Kidney (tissue), 14 donors: ENCODE data around the gene PHF21B. TPM values are rescaled to one million over a fixed set of nuclear protein-coding genes. Genes with fewer than 3 reads are reported as not detected.
"Not testable (repeated sequence)": the region's sequence is repeated elsewhere in the genome, so short reads cannot be mapped to it uniquely, and the experiment has no call there.

Source experiments
- DNase-seq, 5 donors: peaks; one replicate each; pipeline ENCODE4 v3.0.0-alpha.2; 2013 to 2020
- FAIRE-seq: peaks from 2 replicates; lab custom pipeline; 2012; peaks lifted over from hg19 to GRCh38; lab: Jason Lieb, UNC
- H3K27ac ChIP-seq, 2 donors: one replicate each; pipeline ENCODE4 v1.7.0; 2013; ENCODE audit warnings: low read depth in 2 of 2, low read length in 2 of 2, inconsistent platforms in 1 of 2
- H3K27me3 ChIP-seq: one replicate; pipeline ENCODE4 v1.7.1; 2013; ENCODE audit warnings: low read length, inconsistent platforms; ENCODE audit not compliant: control insufficient read depth, insufficient read depth
- H3K36me3 ChIP-seq, 3 donors: one replicate each; pipeline versions ENCODE4 v1.7.0 to v1.7.1; 2013; ENCODE audit warnings: low read length in 3 of 3, control low read depth in 1 of 3, inconsistent platforms in 1 of 3; ENCODE audit not compliant: insufficient read depth in 3 of 3, control insufficient read depth in 2 of 3
- H3K4me1 ChIP-seq, 3 donors: one replicate each; pipeline versions ENCODE4 v1.7.0 to v1.7.1; 2013; ENCODE audit warnings: low read length in 3 of 3, inconsistent platforms in 1 of 3, low read depth in 1 of 3; ENCODE audit not compliant: control insufficient read depth in 2 of 3, insufficient read depth in 2 of 3
- H3K4me3 ChIP-seq, 3 donors: one replicate each; pipeline versions ENCODE4 v1.7.0 to v1.8.1; 2013; ENCODE audit warnings: low read length in 3 of 3, control low read depth in 1 of 3, inconsistent platforms in 1 of 3
- H3K9ac ChIP-seq, 3 donors: one replicate each; pipeline versions ENCODE4 v1.7.0 to v1.7.1; 2013; ENCODE audit warnings: low read length in 3 of 3, control low read depth in 1 of 3, inconsistent platforms in 1 of 3
- H3K9me3 ChIP-seq, 3 donors: one replicate each; pipeline versions ENCODE4 v1.7.0 to v1.7.1; 2013; ENCODE audit warnings: low read length in 3 of 3, control low read depth in 1 of 3, inconsistent platforms in 1 of 3; ENCODE audit not compliant: control insufficient read depth in 2 of 3, insufficient read depth in 1 of 3
- intact Hi-C: fragments of 100-400 bp; cut with DNase I; formaldehyde crosslinking; loops from one replicate; pipeline ENCODE4 v1.11.1; 2022
- polyA plus RNA-seq: library from polyadenylated mRNA; stranded (reverse); fragments of 350-450 nt; fragmentation: Illumina TruSeq; extraction: RNeasy Lipid Tissue Mini Kit (QIAGEN cat#74804); gene quantifications from one replicate; pipeline ENCODE4 v1.2.3, GENCODE V29; 2014; ENCODE audit warnings: low read depth, low replicate concordance; ENCODE audit not compliant: insufficient read depth
- total RNA-seq: library from RNA; stranded (reverse); fragmentation: NEBNext Ultra II Directional; extraction: Animal tissue kit (Norgen Biotek cat#: 25700); gene quantifications from one replicate; pipeline ENCODE4 v1.2.1, GENCODE V29; 2021
- TF ChIP-seq, protein P1 (sequence below): IDR thresholded peaks from 3 replicates; pipeline ENCODE4 v1.5.1; 2012; ENCODE audit warnings: mild to moderate bottlenecking, moderate library complexity, borderline replicate concordance; ENCODE audit not compliant: insufficient read depth; ENCODE audit errors: extremely low read depth
- donor health status: control.
- donor health status: control.
- donor health status: control.
- donor health status: control.
- donor health status: control.
- donor health status: DM: yes; HTN: yes; CAD: no.
- donor health status: Normal renal cell carcinoma (clear cell type).

PHF21B gene
- total and polyA plus RNA-seq, 2 donors from 2014 or later = 1.1 to 2.8 TPM

DNA sequence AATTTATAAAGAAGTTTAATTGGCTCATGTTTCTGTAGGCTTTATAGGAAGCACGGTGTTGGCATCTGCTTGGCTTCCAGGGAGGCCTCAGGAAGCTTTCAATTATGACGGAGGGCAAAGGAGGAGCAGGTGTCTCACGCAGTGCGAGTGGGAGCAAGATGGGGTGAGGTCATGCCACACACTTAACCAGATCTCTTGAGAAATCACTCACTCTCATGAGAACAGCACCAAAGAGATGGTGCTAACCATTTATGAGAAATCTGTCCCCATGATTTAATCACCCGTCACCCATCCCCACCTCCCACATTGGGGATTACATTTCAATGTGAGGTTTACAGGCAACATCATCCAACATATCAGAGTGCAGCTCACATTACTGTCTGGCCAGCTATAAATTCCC is 153.9 kb downstream of the PHF21B start:
- no peak overlapping the region for H3K27ac ChIP-seq
- H3K27me3 ChIP-seq = no peaks in the 10 kb centered on the region
- no peaks in the 10 kb centered on the region for H3K4me1 ChIP-seq
- DNase-seq (peak in 3 of 5 donors; percentile 17 to 24 (median 23)), FAIRE-seq (no peak)
- intact Hi-C loops = no loop called here
- no peaks in the 10 kb centered on the region for H3K9me3 ChIP-seq
- no peak overlapping the region for H3K9ac ChIP-seq
- TF ChIP-seq, protein P1, sequence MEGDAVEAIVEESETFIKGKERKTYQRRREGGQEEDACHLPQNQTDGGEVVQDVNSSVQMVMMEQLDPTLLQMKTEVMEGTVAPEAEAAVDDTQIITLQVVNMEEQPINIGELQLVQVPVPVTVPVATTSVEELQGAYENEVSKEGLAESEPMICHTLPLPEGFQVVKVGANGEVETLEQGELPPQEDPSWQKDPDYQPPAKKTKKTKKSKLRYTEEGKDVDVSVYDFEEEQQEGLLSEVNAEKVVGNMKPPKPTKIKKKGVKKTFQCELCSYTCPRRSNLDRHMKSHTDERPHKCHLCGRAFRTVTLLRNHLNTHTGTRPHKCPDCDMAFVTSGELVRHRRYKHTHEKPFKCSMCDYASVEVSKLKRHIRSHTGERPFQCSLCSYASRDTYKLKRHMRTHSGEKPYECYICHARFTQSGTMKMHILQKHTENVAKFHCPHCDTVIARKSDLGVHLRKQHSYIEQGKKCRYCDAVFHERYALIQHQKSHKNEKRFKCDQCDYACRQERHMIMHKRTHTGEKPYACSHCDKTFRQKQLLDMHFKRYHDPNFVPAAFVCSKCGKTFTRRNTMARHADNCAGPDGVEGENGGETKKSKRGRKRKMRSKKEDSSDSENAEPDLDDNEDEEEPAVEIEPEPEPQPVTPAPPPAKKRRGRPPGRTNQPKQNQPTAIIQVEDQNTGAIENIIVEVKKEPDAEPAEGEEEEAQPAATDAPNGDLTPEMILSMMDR = no peak
- no peak overlapping the region for H3K4me3 ChIP-seq
- no peaks in the 10 kb centered on the region for H3K36me3 ChIP-seq

DNA sequence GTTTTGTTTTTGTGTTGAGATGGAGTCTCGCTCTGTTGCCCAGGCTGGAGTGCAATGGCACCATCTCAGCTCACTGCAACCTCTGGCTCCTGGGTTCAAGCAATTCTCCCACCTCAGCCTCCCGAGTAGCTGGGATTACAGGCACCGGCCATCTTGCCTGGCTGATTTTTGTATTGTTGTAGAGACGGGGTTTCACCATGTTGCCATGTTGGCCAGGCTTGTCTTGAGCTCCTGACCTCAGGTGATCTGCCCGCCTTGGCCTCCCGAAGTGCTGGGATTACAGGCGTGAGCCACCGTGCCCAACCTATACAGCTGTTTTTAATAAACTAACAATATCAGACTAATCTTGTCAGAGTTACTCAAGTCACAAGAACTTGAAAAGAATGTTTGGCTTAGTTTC is 155.2 kb downstream of the PHF21B start:
- H3K4me1 ChIP-seq, H3K4me3 ChIP-seq, intact Hi-C loops, H3K27me3 ChIP-seq, H3K9ac ChIP-seq, H3K9me3 ChIP-seq, FAIRE-seq, H3K27ac ChIP-seq, H3K36me3 ChIP-seq: not testable (repeated sequence)
- DNase-seq = peak in 1 of 5 donors; percentile 6

DNA sequence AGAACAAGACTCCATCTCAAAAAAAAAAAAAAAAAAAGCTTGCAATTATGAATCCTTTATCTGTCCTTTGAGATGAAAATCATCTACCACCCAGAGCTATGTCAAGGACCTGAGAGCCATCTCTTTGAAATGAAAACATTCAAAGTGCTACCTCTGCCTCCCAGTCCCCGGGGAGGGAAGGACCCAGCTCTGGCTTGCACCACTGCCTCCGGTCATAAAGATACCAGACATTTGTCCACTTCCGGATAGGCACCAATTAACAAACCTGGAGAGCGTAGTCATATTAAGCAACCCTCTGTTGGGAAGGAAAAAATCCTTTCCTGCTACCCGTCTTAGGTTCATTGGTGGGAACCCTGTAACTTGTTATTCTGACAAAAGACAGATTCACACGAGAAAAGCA is 158.9 kb downstream of the PHF21B start:
- no peaks in the 10 kb centered on the region for H3K9me3 ChIP-seq
- DNase-seq (peak in 2 of 5 donors; percentile 4 to 13), FAIRE-seq (no peak)
- H3K4me1 ChIP-seq = no peaks in the 10 kb centered on the region
- TF ChIP-seq, protein P1 = no peak
- H3K9ac ChIP-seq = no peak overlapping the region
- H3K4me3 ChIP-seq = no peak overlapping the region
- H3K36me3 ChIP-seq = no peaks in the 10 kb centered on the region
- intact Hi-C loops = no loop called here
- no peaks in the 10 kb centered on the region for H3K27me3 ChIP-seq
- H3K27ac ChIP-seq = no peak overlapping the region

DNA sequence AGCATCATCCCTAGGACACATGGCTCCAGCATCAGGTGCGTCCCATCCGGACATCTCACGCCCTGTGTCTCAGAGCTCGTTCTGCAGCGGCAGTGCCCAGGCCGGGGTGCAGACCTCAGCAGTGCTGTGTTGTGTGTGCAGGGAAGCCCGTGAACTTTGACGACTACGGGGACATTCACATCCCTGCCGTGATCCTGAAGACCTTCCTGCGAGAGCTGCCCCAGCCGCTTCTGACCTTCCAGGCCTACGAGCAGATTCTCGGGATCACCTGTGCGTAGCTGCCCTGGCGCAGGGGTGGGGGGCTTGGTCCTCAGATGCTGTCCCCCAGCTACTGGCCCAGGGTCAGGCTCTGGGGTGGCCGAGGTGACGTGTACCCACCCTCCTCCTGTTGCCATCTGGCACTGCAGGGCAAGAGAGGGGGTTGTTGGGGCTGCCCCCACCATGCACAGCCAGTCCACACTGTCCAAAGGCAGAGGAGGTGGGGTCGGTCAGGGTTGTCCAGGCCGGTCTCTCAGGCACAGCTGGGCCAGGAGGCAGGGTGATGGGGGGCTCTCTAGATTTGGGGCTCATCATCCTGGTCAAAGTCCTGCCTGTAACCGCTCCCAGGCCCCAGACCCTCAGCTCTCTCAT is 160.9 kb downstream of the PHF21B start:
- FAIRE-seq (no peak), DNase-seq (peak in 2 of 5 donors; percentile 17 to 66)
- no peaks in the 10 kb centered on the region for H3K9me3 ChIP-seq
- no peak overlapping the region for H3K9ac ChIP-seq
- no peaks in the 10 kb centered on the region for H3K4me1 ChIP-seq
- no peak overlapping the region for H3K4me3 ChIP-seq
- H3K27me3 ChIP-seq = no peaks in the 10 kb centered on the region
- no peaks in the 10 kb centered on the region for H3K36me3 ChIP-seq
- TF ChIP-seq, protein P1 = no peak
- H3K27ac ChIP-seq = no peak overlapping the region
- intact Hi-C loops = no loop called here
